Activated CD4-positive, CD25-positive, alpha-beta regulatory T cell (primary cell): ENCODE data around the gene INSR.
"Not testable (repeated sequence)": the region's sequence is repeated elsewhere in the genome, so short reads cannot be mapped to it uniquely, and the experiment has no call there.

ENCODE experiments used
- DNase-seq, 4 experiments: peaks; one replicate each; lab custom pipeline; 2025; lab: John Stamatoyannopoulos, UW

The INSR gene

DNA sequence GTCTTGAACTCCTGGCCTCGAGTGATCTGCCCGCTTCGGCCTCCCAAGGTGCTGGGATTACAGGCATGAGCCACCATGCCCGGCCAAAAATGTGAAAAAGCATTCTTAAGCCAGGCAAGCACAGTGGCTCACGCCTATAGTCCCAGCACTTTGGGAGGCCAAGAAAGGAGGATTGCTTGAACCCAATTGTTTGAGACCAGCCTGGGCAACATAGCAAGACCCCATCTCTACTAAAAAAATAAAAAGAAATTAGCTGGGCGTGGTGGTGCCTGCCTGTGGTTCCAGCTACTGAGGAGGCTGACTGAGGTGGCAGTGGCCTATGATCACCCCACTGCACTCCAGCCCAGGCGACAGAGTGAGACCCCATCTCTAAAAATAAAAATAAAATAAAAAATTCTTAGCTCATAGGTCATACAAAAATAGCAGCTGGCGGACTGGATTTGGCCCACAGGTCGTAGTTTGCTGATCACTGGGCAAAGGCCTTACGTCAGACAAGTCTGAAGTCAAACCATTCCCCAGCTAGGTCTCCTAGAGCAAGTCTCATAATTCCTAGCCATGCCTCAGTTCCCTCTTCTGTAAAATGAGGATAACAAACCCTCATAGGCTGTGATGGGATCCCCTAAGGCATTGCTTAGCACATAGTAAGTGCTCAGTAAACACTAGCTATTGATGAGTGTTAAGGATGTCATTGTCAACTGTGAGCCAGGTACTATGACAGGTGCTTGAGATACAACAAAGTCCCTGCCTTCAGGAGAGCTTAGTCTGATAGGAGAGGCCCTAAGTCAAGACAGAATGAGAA lies 36.0 kb downstream of the INSR start:
- DNase-seq: no peak

- no peak for DNase-seq
These were observed 36.8 kb downstream of the INSR start for GRCh38 chr19:7257148-7258040.

GRCh38 chr19:7255631-7256030 lies 38.6 kb downstream of the INSR start:
- DNase-seq: no peak

DNA sequence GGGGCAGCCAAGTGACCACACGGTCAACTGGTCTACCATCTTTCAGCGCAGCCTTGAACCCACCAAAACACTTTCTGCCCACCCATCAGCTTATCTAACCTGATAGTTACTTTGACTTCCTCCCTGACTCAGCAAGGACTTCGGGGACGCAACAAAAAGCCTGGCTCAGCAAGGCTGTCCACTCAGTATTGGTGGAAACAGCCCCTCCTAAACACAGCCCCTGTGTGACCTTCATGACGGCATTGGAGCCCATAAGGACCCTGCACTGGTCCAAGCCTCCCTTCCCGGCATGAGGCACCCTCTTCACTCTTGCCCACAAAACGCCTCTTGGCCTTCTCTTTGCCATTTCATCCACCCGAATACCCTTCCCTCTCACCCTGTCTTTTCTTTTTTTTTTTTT lies 39.1 kb downstream of the INSR start:
- no peak for DNase-seq

GRCh38 chr19:7254590-7254989 lies 39.6 kb downstream of the INSR start:
- no peak for DNase-seq

- no peak for DNase-seq
These were observed 41.9 kb downstream of the INSR start for GRCh38 chr19:7252364-7252763.

- DNase-seq: no peak
These were observed 42.7 kb downstream of the INSR start for GRCh38 chr19:7251494-7251893.

DNA sequence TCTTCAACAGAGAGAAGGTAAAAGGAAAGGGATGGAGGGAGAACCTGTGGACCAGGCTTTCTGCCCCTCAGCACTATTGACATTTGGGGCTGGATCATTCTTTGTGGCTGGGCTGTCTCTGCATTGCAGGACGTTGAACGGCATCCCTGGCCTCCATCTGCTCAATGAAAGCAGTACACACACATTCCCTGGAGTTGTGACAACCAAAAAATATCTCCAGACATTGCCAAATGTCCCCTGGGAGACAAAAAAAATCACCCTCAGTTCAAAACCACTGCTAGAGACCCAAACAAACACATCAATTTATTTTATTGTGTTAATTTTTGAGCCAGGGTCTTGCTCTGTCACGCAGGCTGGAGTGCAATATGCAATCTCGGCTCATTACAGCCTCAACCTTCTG lies 43.3 kb downstream of the INSR start:
- DNase-seq: no peak

- DNase-seq: no peak
These were observed 44.1 kb downstream of the INSR start for GRCh38 chr19:7250057-7250596.

DNA sequence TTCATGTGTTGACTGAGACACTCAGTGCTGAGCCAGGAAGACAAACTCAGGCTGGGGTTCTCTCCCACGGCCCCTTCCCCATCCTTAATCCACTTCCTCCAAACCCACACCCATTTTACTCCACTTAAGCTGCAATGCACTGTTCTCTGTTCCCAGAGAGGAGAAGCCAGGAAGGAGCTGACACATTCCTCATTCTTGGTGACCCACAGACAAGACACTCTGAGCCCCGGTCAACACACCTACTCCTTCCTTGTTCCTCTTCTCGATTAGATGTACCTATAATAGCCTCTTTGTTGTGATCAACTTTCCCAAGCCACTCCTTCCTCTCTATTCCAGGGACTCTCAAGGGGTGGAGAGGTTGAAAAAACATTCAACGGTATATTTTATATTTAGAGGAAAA lies 47.1 kb downstream of the INSR start:
- no peak for DNase-seq

GRCh38 chr19:7246601-7247000 lies 47.6 kb downstream of the INSR start:
- no peak for DNase-seq

DNA sequence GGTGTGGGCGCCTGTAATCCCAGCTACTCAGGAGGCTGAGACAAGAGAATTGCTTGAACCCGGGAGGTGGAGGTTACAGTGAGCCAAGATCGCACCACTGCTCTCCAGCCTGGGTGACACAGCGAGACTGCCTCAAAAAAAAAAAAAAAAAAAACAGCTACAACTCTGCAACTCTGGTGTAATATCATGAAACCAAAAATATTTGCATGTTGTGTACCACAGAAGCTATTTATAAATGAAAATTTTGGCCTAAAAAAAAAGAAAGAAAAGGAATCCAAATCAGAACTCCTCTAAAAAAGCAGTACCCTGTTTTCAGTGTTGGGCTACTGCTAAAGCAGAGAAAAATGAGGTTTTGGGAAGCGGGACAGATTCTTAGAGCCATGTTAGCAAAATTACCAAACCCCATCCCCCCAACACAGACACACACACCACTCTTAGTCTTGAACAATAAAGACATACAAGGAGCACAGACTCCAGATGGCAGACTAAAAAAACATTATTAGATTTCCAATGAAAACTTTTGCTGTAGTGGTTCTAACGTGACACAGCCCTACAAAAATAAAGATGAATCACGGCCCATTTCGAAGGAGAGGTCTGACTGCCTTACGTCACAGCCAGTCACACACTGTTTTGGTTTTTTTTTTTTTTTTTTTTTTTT lies 51.5 kb downstream of the INSR start:
- no peak for DNase-seq

GRCh38 chr19:7238051-7238450 lies 56.2 kb downstream of the INSR start:
- DNase-seq: no peak

DNA sequence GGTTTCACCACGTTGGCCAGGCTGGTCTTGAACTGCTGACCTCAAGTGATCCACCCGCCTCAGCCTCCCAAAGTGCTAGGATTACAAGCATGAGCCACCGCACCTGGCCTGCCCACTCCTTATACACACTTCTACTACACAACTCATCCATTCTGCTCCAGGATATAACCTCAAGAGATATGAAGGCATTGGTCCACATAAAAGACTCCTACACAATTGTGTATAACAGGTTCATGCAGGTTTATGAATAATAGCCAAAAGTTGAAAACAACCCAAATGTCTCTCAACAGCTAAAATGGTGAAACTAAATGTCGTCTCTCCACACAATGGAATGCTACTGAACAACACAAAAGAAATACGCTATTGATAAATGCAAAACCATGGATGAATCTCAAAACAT lies 58.1 kb downstream of the INSR start:
- DNase-seq: no peak

DNA sequence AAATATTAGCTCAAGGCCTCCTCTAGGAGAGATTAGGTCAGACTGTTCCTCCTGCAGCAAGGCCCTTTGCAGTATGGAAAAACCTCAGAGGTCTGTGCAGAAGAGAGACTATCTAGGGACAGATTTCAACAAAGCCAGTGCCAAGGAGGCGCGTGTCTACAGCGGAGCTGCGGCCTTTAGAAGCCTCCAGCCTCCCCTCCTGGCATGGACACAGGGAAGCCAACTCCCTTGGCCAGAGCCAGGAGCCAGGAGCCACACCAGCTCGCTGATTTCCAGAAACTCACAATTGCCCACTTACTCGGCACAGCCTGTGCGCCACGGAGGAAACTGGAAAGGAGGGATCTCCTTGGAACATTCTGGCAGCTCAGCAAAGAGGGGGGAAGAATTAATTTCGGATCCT lies 63.4 kb downstream of the INSR start:
- no peak for DNase-seq

GRCh38 chr19:7229735-7230134 lies 64.5 kb downstream of the INSR start:
- DNase-seq: no peak

DNA sequence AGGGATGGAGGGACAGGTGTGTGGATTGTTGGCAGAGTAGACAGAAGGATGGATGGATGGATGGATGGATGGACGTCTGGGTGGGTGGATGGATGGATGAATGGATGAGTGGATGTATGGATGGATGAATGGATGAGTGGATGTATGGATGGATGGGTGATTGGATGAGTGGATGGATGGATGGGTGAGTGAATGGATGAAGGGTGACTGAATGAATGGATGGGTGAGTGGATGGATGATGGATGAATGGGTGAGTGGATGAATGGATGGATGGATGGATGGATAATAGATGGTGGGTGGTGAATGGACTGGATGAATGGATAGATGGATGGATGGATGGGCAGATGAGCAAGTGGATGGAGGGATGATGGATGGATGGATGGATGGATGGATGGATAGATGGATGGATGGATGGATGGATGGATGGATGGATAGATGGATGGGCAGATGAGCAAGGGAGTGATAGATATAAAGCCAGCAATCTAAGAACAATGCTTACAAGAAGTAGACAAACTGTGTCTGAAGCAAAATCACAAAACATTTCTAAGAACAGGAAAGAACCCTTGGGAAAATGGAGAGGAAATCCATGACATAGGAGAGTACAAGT lies 65.2 kb downstream of the INSR start:
- no peak for DNase-seq

- no peak for DNase-seq
These were observed 66.5 kb downstream of the INSR start for GRCh38 chr19:7227735-7228134.

DNA sequence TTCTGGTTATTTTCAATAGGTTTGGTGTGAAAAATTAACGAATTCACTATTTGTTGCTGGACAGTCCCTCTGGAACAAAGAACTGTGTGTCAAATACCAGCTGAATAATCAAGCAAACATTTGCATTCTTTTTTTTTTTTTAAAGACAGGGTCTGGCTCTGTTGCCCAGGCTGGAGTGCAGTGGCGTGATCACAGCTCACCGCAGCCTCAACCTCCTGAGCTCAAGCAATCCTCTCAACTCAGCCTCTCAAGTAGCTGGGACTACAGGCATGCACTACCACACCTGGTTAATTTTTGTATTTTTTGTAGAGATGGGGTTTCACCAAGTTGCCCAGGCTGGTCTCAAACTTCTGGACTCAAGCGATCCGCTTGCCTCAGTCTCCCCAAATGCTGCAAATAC lies 67.1 kb downstream of the INSR start:
- not testable (repeated sequence) for DNase-seq

DNA sequence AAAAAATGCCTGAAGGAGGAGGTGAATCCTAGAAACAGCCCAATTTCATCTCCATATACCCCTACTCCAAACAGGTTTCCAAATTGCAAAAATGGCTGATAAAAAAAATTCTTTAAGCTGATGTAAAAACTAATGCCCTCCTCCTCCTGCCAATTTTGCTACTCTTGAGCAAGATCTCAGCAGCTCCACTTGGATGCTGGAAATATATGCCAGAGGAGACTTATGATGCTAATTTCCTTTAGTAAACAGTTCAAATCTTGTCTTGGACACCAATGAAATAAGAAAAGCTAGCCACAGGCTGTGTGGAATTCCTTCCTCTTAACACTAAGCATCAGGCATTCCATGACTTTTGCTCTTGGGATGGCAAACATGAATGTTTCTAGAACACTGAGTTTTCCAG lies 67.5 kb downstream of the INSR start:
- DNase-seq: no peak

DNA sequence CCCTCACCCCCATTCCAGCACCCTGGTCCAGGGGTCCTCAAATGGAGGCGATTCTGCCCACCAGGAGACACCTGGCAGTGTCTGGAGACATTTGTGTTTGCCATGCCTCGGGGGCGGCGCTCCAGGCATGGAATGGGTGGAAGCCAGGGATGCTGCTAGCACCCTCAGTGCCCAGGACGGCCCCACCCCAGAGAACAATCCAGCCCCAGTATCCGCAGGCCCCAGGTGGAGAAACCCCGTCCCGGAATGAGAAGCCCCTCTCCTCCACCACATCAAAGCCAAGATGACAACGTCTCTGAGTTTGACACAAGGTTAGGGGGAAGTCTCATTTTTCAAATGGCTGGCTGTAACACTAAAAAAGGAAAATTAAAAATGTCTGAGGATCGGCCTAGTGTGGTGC lies 68.5 kb downstream of the INSR start:
- DNase-seq: no peak

DNA sequence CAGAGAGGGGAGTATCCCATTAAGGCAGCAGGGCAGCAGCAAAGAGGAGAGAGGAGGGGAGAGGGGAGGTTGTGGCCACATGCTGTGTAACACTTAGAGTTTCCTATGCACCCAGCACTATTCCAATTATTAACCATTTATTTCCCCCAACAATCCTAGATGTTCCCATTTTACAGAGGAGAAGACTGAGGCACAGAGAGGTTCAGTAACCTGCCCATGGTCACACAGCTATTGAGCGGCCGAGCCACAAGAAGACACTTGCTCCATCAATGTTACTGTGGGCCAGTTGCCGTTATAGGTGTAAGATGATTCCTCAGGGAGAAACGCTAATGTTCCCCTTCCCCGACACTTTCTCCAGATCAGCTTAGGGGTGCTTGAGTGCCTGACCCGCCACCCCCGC lies 69.2 kb downstream of the INSR start:
- no peak for DNase-seq
